Measurements from ENCODE around the gene ASCC2. TPM values are rescaled to one million over a fixed set of nuclear protein-coding genes. Genes with fewer than 3 reads are reported as not detected.

Gene ASCC2
- total and polyA plus RNA-seq, 2 donors (not counting 1 experiment from before 2014, with no cell fraction given) = 23.8 to 30.5 TPM

- Histone ChIP-seq H3K9ac (ENCODE audit: insufficient read depth, low read length) (no peak overlapping the region), H3K4me1 (ENCODE audit: control insufficient read depth, extremely low read depth, insufficient read depth, low read length) (no peaks in the 10 kb centered on the region), H3K27me3 (ENCODE audit: control insufficient read depth, insufficient read depth, low read length) (peaks cover 7% of the 10 kb centered on the region), H4K20me1 (ENCODE audit: control insufficient read depth, extremely low read depth, insufficient read depth, low read length) (no peaks in the 10 kb centered on the region), H3K4me3 (replicated peaks in 1 of 4; ENCODE audit: control extremely low read depth in 1 of 4, insufficient read depth in 1 of 4, low read depth in 3 of 4, low read length in 4 of 4) (no peak overlapping the region), H3K36me3 (ENCODE audit: control insufficient read depth, insufficient read depth, low read length) (no peaks in the 10 kb centered on the region), H3K27ac (ENCODE audit: insufficient read depth, low read length) (no peak overlapping the region), H3K4me2 (ENCODE audit: extremely low read depth, insufficient read depth, low read length) (no peak overlapping the region), H3K9me3 (ENCODE audit: control insufficient read depth, insufficient read depth, low read depth, low read length) (no peaks in the 10 kb centered on the region), H3K79me2 (ENCODE audit: control insufficient read depth, insufficient read depth, low read length) (no peaks in the 10 kb centered on the region), H2AFZ (ENCODE audit: low read length) (no peak overlapping the region)
- no peak for TF ChIP-seq EZH2 (IDR thresholded peaks at IDR 0.05; ENCODE audit: low read length, missing control alignments)
- TF ChIP-seq CTCF (conservative IDR thresholded peaks at IDR 0.05 in 1 of 2, IDR thresholded peaks at IDR 0.05 in 1 of 2; ENCODE audit: low read depth in 1 of 2, low read length in 2 of 2) = no peak
- peak in 1 of 2 donors; percentile 8 for DNase-seq (ENCODE audit: low read depth in 2 of 2)
These were observed 35.9 kb upstream of the ASCC2 start for GRCh38 chr22:29873943-29874342.

DNA sequence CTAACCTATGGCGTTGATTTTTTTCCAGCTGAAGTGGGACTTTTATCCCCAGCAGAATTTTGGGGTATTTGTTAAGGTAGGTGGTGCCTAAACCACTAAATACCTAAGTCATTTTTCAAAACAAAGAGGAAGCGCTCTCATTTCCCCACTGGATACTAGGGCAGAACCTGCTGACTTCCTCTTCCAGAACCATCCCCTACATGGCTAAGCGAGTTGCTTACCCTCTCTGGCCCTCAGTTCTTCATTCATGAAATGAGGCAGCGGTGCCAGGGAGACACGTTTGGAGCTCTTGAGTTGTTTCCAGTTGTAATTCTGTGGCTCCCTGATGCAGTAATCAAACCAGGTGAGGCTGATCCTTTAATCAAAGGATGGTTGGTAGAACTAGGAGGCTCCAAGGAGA is 34.9 kb upstream of the ASCC2 start:
- Histone ChIP-seq H3K36me3 (ENCODE audit: control insufficient read depth, insufficient read depth, low read length) (no peaks in the 10 kb centered on the region), H3K9ac (ENCODE audit: insufficient read depth, low read length) (no peak overlapping the region), H3K27me3 (ENCODE audit: control insufficient read depth, insufficient read depth, low read length) (peaks cover 7% of the 10 kb centered on the region), H3K4me1 (ENCODE audit: control insufficient read depth, extremely low read depth, insufficient read depth, low read length) (no peaks in the 10 kb centered on the region), H3K4me3 (replicated peaks in 1 of 4; ENCODE audit: control extremely low read depth in 1 of 4, insufficient read depth in 1 of 4, low read depth in 3 of 4, low read length in 4 of 4) (no peak overlapping the region), H4K20me1 (ENCODE audit: control insufficient read depth, extremely low read depth, insufficient read depth, low read length) (no peaks in the 10 kb centered on the region), H3K4me2 (ENCODE audit: extremely low read depth, insufficient read depth, low read length) (no peak overlapping the region), H3K9me3 (ENCODE audit: control insufficient read depth, insufficient read depth, low read depth, low read length) (no peaks in the 10 kb centered on the region), H3K79me2 (ENCODE audit: control insufficient read depth, insufficient read depth, low read length) (no peaks in the 10 kb centered on the region), H3K27ac (ENCODE audit: insufficient read depth, low read length) (no peak overlapping the region), H2AFZ (ENCODE audit: low read length) (no peak overlapping the region)
- no peak for TF ChIP-seq EZH2 (IDR thresholded peaks at IDR 0.05; ENCODE audit: low read length, missing control alignments)
- TF ChIP-seq CTCF (conservative IDR thresholded peaks at IDR 0.05 in 1 of 2, IDR thresholded peaks at IDR 0.05 in 1 of 2; ENCODE audit: low read depth in 1 of 2, low read length in 2 of 2) = no peak
- DNase-seq (ENCODE audit: low read depth in 2 of 2) = no peak

GRCh38 chr22:29872144-29872893 is 34.2 kb upstream of the ASCC2 start:
- no peak for DNase-seq (ENCODE audit: low read depth in 2 of 2)
- no peaks in the 10 kb centered on the region for H3K79me2 ChIP-seq (ENCODE audit: control insufficient read depth, insufficient read depth, low read length)
- H2AFZ ChIP-seq (ENCODE audit: low read length) = no peak overlapping the region
- H3K9me3 ChIP-seq (ENCODE audit: control insufficient read depth, insufficient read depth, low read depth, low read length) = no peaks in the 10 kb centered on the region
- no peak for TF ChIP-seq EZH2 (IDR thresholded peaks at IDR 0.05; ENCODE audit: low read length, missing control alignments)
- TF ChIP-seq CTCF (conservative IDR thresholded peaks at IDR 0.05 in 1 of 2, IDR thresholded peaks at IDR 0.05 in 1 of 2; ENCODE audit: low read depth in 1 of 2, low read length in 2 of 2) = no peak
- no peak overlapping the region for H3K9ac ChIP-seq (ENCODE audit: insufficient read depth, low read length)
- peaks cover 4% of the 10 kb centered on the region for H3K27me3 ChIP-seq (ENCODE audit: control insufficient read depth, insufficient read depth, low read length)
- no peaks in the 10 kb centered on the region for H3K36me3 ChIP-seq (ENCODE audit: control insufficient read depth, insufficient read depth, low read length)
- H4K20me1 ChIP-seq (ENCODE audit: control insufficient read depth, extremely low read depth, insufficient read depth, low read length) = no peaks in the 10 kb centered on the region
- no peak overlapping the region for H3K4me3 ChIP-seq (replicated peaks in 1 of 4; ENCODE audit: control extremely low read depth in 1 of 4, insufficient read depth in 1 of 4, low read depth in 3 of 4, low read length in 4 of 4)
- no peaks in the 10 kb centered on the region for H3K4me1 ChIP-seq (ENCODE audit: control insufficient read depth, extremely low read depth, insufficient read depth, low read length)
- no peak overlapping the region for H3K27ac ChIP-seq (ENCODE audit: insufficient read depth, low read length)
- no peak overlapping the region for H3K4me2 ChIP-seq (ENCODE audit: extremely low read depth, insufficient read depth, low read length)
